ENCODE results near the gene TMEM255B.

GRCh38 chr13:113848431-113849260 lies 89.6 kb downstream of the TMEM255B start:
- TF ChIP-seq CTCF (IDR thresholded peaks at IDR 0.05) (no peak), POLR2AphosphoS5 (IDR thresholded peaks at IDR 0.05) (no peak)

All from prostate gland (tissue), 2 donors.